Activated T-cell treated with anti-CD3 and anti-CD28 coated beads for 24 hours (primary cell): ENCODE results near the gene FCRL6.
A peak's percentile ranks its signal among the peaks of the same experiment; 100 is the strongest.

Experiments used
- DNase-seq: peaks from one replicate; pipeline ENCODE4 v3.0.0-alpha.2; 2020; ENCODE audit warnings: low read depth

The FCRL6 gene, protein sequence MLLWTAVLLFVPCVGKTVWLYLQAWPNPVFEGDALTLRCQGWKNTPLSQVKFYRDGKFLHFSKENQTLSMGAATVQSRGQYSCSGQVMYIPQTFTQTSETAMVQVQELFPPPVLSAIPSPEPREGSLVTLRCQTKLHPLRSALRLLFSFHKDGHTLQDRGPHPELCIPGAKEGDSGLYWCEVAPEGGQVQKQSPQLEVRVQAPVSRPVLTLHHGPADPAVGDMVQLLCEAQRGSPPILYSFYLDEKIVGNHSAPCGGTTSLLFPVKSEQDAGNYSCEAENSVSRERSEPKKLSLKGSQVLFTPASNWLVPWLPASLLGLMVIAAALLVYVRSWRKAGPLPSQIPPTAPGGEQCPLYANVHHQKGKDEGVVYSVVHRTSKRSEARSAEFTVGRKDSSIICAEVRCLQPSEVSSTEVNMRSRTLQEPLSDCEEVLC

DNA sequence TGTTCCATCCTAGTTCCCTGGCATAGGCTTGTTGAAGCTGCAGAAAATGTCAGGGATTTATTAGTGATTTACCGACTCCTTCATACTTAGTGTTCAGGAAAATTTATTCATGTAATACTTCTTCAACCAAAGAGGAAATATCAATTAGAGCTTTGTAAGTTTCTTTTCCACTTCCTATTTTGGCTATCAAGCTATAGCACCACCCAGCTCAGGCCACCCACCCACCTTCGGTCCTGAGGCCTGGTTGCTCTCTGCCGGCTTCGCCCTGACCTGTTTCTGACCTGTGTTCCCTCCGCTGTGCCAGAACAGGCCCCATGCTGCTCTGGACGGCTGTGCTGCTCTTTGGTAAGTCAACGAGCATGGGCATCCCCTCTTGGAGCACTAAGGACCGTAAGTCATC is at the start of gene FCRL6:
FCRL6 (plus strand) TSS at position 250 of the 400 bp plus-strand sequence; CDS start at position 315, 65 bp downstream.
- DNase-seq, result no peak

DNA sequence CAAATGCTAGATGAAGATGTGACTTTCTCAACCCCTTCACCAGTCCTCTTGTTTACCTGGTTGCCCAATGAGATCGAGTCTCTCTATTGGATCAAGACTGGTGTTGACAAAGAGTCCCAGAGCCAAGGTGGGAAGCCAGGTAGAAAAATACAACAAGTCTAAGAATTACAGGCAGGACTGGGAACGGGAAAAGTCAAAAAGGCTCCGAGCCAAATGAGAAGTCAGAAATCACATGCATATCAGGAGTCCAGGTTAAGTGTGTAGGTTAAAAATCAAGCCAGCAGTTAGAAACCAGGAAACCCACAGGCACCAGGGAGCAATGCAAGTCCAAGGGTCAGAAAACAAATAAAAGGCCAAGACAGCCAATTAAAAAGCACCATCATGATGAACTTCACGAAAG is 48.8 kb upstream of the FCRL6 start:
- no peak for DNase-seq

DNA sequence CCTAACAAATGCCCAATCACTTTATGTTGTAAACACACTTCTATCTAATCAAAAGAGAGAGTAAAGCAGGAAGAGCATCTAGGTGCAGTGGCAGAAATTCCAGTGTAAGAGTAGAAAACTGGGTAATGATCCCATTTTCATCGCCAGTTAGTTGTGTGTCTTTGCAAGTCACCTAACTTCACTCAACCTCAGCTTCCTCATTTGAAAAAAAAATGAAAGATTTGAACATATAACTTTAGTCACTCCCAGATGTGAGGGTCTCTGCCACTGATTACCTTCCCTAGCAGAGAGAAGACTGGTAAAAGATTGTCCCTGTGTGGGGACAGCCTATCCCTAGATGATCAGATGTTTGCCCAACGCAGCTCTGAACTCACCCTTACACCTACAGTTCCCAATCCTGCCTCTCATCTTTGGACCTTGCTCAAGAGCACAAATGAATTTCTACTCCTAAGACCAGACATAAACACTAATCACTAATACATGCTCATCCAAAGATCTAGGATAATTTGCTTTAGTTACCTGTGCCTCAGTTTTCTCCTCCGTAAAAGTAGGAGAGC is 46.6 kb upstream of the FCRL6 start:
- no peak for DNase-seq

DNA sequence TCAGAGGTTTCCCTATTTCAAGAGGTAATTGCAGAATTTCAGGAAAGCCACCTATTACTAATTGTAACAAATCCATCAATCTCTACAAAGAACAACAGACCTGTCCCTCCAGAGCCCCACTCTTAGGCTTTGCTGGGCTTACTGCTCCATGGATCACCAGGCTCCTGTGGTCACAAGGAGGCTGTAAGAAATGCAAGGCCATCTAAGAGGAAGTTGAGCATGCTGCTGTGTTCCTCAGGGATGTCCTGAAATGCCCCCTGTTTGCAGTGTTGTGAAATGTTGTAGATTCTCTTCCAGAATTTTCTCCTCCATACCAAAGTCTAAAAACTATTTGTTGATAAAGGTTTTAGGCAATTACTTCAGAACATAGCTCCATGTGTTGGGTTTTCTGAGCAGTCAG is 45.8 kb upstream of the FCRL6 start:
- DNase-seq, result no peak

DNA sequence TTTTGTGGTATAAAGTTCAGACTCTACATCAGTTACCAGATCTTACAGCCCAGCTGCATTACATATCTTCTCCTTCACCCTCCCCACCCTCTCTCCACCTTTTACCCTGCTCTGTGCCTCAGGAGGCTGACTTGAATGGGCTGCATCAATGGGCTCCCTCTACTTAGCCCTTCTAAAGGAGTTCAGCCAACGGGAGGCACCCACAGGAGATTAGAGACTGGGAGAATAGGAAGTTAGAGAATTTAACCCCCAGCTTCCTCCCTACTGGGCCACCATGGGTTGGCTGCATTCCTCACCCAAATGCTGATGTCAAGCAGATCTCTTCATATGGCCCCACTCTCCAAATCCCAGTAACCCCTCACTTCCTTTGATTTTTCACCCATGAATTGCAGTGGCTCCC is 38.5 kb upstream of the FCRL6 start:
- DNase-seq, result no peak

DNA sequence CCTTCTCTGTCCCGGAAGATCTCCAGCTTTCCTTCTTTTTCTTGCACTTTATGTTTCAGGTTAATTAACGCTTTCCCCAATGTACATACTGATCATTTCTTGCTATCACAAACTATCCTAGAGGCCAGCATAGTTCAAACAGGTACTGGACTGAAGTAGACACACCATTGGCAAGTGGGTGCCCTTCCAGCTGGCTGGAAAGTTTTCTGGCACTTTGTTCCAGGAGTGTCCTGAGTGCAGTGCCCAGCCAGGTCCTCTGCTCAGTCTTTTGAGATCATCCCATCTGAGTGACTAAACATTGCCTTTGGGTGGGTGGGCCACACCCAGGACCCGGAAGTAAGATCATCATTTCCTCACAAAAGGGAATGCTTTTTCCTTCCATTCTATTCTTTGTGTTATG is 36.4 kb upstream of the FCRL6 start:
- DNase-seq, result no peak

DNA sequence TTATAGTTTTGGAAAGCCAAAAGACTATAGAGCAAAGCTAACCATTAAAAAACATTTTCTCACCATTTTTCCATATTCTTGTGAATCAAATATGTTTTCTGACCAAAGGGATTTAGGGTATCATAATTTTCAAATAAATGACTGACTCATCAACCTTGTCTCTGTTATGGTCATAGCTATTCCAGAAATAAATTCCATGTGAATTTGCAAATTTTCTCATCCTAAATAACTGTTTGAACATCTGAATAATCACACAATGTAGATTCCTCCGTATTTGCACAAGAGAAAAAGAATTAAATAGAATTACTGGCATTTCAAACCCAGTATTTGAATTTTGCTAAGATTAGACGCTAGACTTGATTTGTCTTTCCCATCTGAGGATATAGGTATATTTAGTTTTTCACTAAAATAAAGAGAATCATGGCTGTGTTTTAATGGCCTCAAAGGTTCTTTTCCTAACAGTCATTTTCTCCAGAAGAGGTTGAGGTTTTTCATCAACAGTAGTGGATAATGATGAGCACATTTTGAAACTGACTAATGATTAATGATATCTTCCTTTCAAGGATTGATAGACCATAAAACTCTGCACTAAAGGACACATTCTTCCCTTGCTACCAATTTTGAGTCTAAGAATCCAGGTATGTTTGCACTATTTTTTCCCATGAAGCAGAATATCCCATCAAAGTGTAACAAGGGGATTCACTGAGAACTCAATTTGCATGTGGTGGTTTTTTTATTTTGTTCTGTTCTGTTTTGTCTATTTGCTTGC is 30.8 kb upstream of the FCRL6 start:
- DNase-seq, result no peak

DNA sequence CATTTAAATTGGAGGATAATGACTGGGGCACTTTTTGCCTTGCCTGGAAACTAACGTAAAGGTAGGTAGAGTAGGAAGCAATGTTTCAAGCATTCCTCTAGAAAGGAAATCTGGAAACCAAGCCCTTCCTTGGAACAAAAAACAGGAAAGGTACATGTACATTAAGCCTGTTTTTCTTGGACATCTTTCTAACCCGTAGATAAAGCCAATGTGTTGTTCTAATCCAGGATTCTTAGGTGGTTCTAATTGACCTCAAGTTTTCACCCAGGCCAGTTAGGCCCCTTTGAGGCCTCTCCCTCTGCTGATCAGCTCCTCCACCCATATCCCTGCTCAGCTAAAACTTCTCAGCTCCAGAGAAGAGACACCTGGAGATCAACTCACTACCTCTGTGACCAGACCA is 27.7 kb upstream of the FCRL6 start:
- no peak for DNase-seq

DNA sequence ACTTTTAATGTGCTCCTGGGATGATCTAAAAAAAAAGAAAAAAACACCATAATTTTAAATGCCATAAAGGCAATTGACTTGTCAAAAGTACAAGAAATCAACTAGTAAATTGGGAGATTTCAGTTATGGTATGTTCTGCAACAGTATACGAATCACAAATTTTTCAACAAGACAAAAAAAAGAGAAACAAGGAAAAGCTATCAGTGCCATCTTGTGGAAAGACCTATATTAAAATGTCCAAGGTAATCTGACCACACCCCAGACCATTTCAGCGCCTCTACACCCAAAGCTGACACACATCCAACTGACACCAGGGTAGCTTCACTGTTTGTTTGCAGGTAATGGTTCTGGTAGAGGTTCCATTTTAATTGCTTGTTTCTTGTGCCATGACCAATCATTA is 26.4 kb upstream of the FCRL6 start:
- no peak for DNase-seq

DNA sequence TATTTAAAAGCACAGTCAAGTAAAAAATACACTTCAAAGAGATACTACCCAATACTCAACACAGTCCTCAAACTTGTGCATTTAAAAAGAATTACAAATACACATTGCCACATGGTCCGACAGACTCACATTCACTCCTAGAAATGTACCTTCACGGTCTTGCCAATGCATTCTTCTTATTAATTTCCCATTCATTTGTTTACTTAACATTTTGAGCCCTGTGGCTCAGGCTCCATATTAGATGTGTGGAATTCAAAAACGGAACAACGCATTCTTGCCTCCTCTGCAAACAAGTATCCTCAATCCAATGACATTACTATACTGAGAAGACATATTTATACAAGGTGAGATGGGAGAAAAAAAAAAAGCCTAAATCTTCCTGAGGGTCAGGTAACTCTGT is 23.9 kb upstream of the FCRL6 start:
- no peak for DNase-seq

DNA sequence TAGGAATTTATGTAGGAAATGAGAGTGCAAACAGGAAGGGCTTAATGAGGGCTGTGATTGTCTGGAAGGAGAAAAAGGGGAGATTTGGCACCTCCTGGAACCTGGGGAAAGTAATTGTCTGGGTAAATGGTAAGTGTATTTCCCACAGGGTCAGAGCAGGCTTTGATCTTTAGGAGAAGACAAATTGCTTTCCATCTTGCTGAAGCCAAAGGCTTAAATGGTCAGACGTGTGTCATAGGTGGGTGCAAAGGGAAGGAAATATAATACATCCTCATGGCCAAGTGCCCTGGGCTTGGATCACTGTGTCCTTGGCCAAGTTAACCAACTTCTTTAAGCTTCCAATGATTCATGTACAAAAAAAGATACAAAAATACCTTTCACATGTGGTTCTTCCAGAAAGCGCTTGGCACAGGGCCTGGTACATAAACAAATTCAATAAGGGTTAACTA is 22.7 kb upstream of the FCRL6 start:
- no peak for DNase-seq

DNA sequence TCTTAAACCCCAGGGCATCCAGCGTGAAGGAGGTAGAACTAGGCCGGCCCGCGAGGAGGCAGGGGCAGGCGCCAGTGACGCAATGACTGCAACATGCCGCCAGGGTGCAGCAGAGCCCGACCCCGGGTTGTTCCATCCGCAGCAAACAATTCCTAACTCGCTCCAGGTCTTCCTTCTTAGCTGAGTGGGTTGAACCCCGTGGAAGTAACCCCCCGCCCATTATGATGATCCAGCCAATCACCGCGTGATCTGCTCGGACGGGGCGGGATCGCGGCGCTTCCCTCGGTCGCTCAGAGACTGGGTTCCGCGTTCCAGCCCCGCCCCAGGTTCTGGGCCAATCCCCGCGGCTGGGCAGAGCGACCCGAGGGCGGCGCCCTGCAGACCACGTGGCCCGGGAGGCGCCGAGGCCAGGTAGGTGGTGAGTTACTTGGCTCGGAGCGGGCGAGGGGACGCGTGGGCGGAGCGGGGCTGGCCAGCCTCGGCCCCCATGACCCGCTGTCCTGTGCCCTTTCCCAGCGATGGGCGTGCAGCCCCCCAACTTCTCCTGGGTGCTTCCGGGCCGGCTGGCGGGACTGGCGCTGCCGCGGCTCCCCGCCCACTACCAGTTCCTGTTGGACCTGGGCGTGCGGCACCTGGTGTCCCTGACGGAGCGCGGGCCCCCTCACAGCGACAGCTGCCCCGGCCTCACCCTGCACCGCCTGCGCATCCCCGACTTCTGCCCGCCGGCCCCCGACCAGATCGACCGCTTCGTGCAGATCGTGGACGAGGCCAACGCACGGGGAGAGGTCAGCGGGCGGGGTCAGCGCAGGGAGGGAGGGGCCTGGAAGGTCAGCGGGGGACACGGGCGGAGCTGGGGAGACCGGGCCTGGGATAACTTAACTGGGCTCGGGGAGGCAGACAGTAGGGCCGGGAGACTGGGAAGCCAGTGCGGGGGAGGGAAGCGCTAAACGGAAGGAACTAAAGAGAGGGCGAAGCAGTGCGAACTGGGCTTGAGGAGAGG is 21.3 kb upstream of the FCRL6 start, which contains the start of gene DUSP23:
DUSP23 (plus strand) TSS at position 380 of the 1,000 bp plus-strand sequence; CDS start at position 519, 139 bp downstream.
- peak; percentile 94 for DNase-seq

DNA sequence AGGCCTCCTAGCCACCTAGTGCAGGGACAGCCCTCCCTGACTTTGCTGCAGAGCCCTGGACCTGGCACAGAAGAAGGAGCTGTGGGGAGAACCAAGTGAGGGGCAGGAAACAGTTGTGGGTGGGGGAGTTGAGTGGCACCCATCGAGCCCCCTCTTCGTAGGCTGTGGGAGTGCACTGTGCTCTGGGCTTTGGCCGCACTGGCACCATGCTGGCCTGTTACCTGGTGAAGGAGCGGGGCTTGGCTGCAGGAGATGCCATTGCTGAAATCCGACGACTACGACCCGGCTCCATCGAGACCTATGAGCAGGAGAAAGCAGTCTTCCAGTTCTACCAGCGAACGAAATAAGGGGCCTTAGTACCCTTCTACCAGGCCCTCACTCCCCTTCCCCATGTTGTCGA is 20.2 kb upstream of the FCRL6 start:
- DNase-seq, result no peak

DNA sequence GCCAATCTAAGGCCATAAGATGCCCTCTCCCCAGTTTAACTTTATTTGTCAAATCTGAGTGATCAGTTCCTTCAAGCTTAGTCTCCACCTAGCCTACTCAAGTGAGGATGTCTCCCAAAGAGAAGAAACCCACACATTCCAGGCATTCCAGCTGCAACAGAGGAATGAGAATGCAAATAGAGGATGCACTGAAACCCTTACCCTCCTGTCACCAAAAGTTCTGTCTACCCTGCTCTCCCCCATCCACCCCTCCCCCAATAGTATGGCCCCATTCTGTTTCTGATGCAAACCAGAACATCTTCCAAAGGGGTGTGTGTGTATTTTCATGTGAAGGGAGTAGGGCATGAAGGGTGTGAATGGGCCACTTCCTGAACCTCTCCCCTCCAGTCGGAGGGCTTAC is 18.4 kb upstream of the FCRL6 start:
- no peak for DNase-seq

DNA sequence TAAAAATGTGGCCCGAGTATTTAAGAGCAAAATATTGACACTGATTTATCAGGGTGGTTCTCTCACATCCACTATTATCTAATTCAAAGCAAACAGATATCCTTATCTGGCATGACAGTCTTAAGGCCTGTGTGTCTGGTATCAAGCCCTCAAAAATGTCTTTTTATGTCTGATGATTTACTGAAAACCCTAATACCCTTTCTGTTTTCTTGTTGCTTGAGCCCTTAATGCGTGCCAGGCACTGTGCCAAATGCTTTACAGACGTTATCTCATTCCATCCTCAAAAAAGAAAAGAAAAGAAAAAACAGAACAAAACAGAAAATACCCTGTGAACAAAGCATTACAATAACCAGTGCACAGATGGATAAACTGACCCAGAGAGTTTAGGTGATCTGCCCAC is 15.7 kb upstream of the FCRL6 start:
- no peak for DNase-seq

DNA sequence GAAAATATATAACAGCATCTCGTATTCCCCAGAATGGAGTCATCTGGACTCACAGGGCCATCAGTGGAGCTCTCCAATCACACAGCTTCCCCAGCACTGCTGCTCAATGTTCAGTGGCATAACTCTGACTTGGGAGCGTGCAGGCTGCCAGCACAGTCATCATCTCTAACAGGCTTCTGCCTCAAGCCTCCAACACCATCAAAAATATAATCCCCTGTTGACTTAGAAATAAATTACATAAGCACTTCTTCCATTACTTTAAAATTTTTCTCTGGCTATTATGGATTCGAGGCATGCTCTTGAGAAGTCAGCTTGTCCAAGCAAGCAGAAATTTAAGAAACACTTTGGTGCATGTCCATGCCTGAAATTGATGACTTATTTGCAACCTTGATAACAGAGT is 15.2 kb upstream of the FCRL6 start:
- DNase-seq, result no peak

DNA sequence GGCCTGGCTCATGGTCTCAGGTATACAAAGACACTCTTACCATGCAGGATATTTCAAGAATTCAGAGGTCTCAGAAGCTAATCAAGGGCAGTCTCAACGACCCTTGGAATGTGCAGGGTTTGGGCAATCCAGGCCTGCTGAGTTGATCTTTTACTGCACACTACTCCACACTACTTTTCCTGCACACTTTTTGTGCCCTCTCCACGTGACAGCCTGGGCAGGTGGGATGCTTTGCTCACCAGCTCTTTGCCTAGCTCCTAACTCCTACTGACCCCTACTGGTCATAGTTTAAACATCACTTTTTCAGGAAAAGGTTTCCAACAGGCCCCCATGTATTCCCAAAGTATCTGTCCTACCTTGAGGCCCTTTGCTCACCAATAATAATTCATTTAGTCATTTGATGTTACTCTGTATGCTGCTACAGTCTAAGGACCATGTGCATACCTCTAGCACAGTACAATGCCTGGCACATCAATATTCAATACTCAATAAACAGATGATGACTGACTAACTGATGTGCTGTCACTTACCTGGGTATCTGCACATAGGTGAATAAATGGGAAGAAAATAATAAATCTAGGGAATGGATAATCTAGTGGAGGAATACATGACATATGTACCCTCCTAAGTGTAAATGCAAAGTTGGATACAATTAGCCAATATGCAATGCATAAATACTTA is 11.8 kb upstream of the FCRL6 start:
- no peak for DNase-seq

DNA sequence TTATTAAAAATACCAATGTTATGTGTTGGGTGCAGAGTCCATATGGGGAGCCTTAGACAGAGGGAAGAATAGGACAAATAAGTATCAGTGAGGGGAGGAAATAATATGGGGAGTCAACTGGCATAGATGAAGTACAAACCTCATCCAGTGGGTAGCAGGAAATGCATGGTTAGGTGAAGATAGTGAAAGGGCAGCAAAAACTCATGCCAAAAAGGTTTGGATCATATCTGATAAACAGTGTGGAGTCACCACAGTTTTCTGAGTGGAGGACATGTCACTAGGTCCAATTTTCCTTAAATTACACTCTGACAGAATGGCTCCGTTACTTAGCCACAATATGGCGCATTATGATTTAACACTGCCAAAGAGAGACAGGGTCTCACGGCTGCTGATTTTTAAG is 11.1 kb upstream of the FCRL6 start:
- DNase-seq, result no peak

DNA sequence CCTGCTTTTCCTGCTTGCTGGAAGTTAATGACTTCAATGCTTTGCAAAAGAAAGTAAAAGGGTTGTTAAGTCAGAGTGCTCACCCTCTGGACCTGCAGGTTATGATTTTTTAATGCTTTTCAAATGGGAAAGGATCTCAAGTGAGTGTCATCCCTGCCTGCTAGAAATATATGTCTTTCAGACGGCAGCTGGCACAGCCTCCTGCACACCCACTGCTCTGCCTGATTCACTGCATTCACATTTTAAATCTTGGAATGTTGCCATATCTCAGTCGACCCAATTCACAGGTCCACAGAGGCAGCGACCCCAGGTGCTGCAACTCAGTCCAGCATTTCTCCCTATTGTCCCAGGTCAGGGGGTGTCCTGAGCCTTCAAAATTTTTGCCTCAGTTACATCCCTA is 10.7 kb upstream of the FCRL6 start:
- DNase-seq, result no peak

DNA sequence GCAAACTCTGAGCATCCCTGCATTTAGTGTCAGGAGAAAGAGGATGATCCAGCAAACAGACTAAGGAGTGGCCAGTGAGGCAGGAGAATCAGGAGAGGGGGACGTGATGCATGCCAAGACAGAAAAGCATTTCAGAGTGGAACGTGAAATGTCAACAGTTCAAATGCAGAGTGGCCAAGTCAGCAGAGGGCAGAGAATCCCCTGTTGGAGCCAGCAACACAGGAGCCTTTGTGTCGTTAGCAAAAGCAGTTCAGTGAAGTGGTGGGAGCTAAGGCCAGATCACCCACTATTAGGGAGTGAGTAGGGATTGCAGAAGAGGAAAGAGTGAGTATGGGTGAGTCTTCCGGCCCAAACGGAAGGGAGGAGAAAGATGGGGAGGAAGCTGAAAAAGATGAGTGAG is 6.6 kb upstream of the FCRL6 start:
- DNase-seq, result no peak

DNA sequence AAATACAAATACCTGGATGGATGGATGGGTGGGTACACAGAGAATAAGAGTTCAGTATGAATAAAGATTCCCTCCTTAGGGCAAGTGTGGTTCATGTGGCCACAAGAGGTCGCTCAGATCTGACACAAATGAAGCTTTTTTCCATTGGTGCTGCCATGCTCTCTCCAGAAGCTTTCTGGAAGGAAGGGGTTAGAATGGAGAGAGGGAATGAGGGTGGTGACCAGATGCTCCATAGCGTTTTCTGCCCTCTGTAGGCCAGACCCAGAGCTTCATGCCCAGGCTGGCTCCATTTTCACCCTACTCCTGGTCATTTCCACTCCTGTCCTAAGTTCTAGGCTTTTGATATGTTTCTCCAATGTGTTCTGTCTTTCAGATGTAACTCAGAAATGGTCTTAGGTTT is 3.3 kb upstream of the FCRL6 start:
- DNase-seq, result peak; percentile 21
